ENCODE measurements around the gene CCDC154. TPM values are rescaled to one million over a fixed set of nuclear protein-coding genes. Genes with fewer than 3 reads are reported as not detected.
"Not testable (repeated sequence)": the region's sequence is repeated elsewhere in the genome, so short reads cannot be mapped to it uniquely, and the experiment has no call there.

CCDC154 gene
- total and polyA plus RNA-seq, 8 donors: 0.59 to 7.8 (median 2.1) TPM

GRCh38 chr16:1472974-1473373 is 28.6 kb upstream of the CCDC154 start:
- no peak overlapping the region for H3K27ac ChIP-seq
- H3K4me1 ChIP-seq: peaks cover 0 to 12% (median 0%) of the 10 kb centered on the region in 3 donors
- intact Hi-C loops (cut with DNase I): no loop called here
- 48 to 65% methylated on average over 3 of the region's 3 CpGs for WGBS, 2 donors
- no peak overlapping the region for H3K4me3 ChIP-seq
- ATAC-seq (no peak), DNase-seq (no peak), FAIRE-seq (no peak)
- no peak for TF ChIP-seq CTCF (IDR thresholded peaks at IDR 0.05)
- no peaks in the 10 kb centered on the region for H3K9me3 ChIP-seq
- no peaks in the 10 kb centered on the region for H3K36me3 ChIP-seq
- H3K27me3 ChIP-seq: no peaks in the 10 kb centered on the region

DNA sequence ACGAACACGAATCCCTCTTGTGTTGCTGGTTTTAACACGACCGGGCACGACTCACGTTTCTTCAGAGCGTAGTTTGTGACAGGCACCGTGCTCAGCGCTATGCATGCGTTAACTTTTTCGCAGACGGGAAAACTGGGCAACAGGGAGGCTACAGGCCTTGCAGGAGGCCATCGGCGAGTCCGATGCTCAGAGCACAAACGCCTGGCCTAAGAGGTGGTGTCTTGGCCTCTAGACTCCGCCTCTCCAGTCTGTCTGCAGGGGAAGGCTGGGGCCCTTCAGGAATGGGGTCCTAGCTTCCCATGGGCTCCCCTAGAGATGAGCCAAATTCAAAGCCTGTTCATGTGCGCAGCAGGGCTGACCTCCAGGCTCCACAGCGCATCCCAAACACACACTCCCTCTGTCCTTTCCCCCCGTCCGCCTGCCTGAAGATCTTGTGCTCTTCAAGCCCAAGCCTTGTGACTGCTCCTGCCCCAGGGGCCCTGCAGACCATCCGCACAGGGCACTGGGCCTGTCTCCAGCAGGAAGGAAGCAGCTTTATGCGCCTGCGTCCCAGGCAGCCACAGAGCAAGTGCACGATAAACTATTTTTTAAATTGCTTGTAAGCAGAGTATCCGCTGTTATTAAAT is 27.3 kb upstream of the CCDC154 start:
- no peak for TF ChIP-seq CTCF (IDR thresholded peaks at IDR 0.05)
- no peak for ATAC-seq

GRCh38 chr16:1470481-1471251 is 26.3 kb upstream of the CCDC154 start:
- H3K36me3 ChIP-seq: no peaks in the 10 kb centered on the region
- no peak for FAIRE-seq
- no peak overlapping the region for H3K4me3 ChIP-seq
- peak overlapping the region in 2 of 4 donors; percentile 30 to 39 for H3K27ac ChIP-seq
- H3K27me3 ChIP-seq: no peaks in the 10 kb centered on the region
- no peaks in the 10 kb centered on the region for H3K9me3 ChIP-seq
- peaks cover 0 to 11% (median 0%) of the 10 kb centered on the region in 3 donors for H3K4me1 ChIP-seq
- intact Hi-C loops (cut with DNase I): no loop called here
- DNase-seq: peak in 1 of 6 donors; percentile 47
- peak in 2 of 4 donors; percentile 31 to 43 for ATAC-seq
- WGBS, 2 donors: 76 to 84% methylated on average over 11 to 14 of the region's 14 CpGs
- TF ChIP-seq CTCF (IDR thresholded peaks at IDR 0.05): no peak

More for the DNA sequence above, 27.3 kb upstream of the CCDC154 start:
- 84% methylated on average over 26 of the region's 26 CpGs for WGBS, 2 donors
- peaks cover 0 to 12% (median 0%) of the 10 kb centered on the region in 3 donors for H3K4me1 ChIP-seq
- intact Hi-C loops (cut with DNase I): no loop called here
- H3K27me3 ChIP-seq: no peaks in the 10 kb centered on the region
- FAIRE-seq (no peak), DNase-seq (peak in 2 of 6 donors; percentile 34 to 41)
- no peak overlapping the region for H3K4me3 ChIP-seq
- no peak overlapping the region for H3K27ac ChIP-seq
- H3K36me3 ChIP-seq: no peaks in the 10 kb centered on the region
- H3K9me3 ChIP-seq: no peaks in the 10 kb centered on the region

GRCh38 chr16:1469693-1470201 is 25.4 kb upstream of the CCDC154 start:
- no peak overlapping the region for H3K4me3 ChIP-seq
- no peaks in the 10 kb centered on the region for H3K27me3 ChIP-seq
- 75 to 79% methylated on average over 20 of the region's 20 CpGs for WGBS, 2 donors
- DNase-seq (peak in 1 of 6 donors; percentile 47), FAIRE-seq (no peak), ATAC-seq (peak in 2 of 4 donors; percentile 21 to 25)
- intact Hi-C loops (cut with DNase I): no loop called here
- no peak for TF ChIP-seq CTCF (IDR thresholded peaks at IDR 0.05)
- peaks cover 0 to 8% (median 0%) of the 10 kb centered on the region in 3 donors for H3K4me1 ChIP-seq
- H3K36me3 ChIP-seq: no peaks in the 10 kb centered on the region
- H3K27ac ChIP-seq: peak overlapping the region in 1 of 4 donors; percentile 39
- H3K9me3 ChIP-seq: no peaks in the 10 kb centered on the region

GRCh38 chr16:1469141-1469540 is 24.8 kb upstream of the CCDC154 start:
- intact Hi-C loops (cut with DNase I); ATAC-seq; H3K36me3 ChIP-seq; H3K9me3 ChIP-seq; DNase-seq; H3K4me1 ChIP-seq; H3K27me3 ChIP-seq; H3K4me3 ChIP-seq; FAIRE-seq: not testable (repeated sequence)
- H3K27ac ChIP-seq: peak overlapping the region in 1 of 4 donors; percentile 39
- 70 to 72% methylated on average over 5 of the region's 5 CpGs for WGBS, 2 donors
